A673 (cell line): ENCODE data around the gene CYLD. TPM values are rescaled to one million over a fixed set of nuclear protein-coding genes. Genes with fewer than 3 reads are reported as not detected.

Experiments
- BruUV-seq: library from RNA; stranded (reverse); fragments of 400-500 nt; replicated peaks from 2 replicates; lab custom pipeline; 2021; lab: Mats Ljungman, UMichigan
- CTCF ChIA-PET: fragments of 300-600 bp; sonication (Branson Sonifier 250); formaldehyde crosslinking; loops from one replicate; lab custom pipeline; 2022; ENCODE audit warnings: antibody characterized with exemption; lab: Charles Lee
- POLR2A ChIA-PET: fragments of 300-600 bp; sonication (Branson Sonifier 250); formaldehyde crosslinking; loops from one replicate; lab custom pipeline; 2022; ENCODE audit warnings: antibody characterized with exemption; ENCODE audit not compliant: low non-redundant PET; lab: Charles Lee
- DNase-seq: peaks from one replicate; pipeline ENCODE4 v3.0.0-alpha.2; 2015; ENCODE audit warnings: low spot score
- H3K27ac ChIP-seq: fragments of 200-600 bp; sonication (generic); 2 replicates; pipeline ENCODE4 v1.5.1; 2016; ENCODE audit warnings: mixed run types, low read depth, mild to moderate bottlenecking, mixed read lengths, antibody characterized with exemption, low read length; ENCODE audit not compliant: poor library complexity, severe bottlenecking
- H3K27me3 ChIP-seq: fragments of 200-600 bp; sonication (generic); replicated peaks from 2 replicates; pipeline ENCODE4 v1.6.1; 2017; ENCODE audit warnings: mixed run types, low read depth, mild to moderate bottlenecking, mixed read lengths, antibody characterized with exemption, low read length; ENCODE audit not compliant: insufficient read depth, poor library complexity
- H3K36me3 ChIP-seq: fragments of 200-600 bp; sonication (generic); 2 replicates; pipeline ENCODE4 v1.6.1; 2016; ENCODE audit warnings: mixed run types, mild to moderate bottlenecking, mixed read lengths, antibody characterized with exemption, low read length; ENCODE audit not compliant: insufficient read depth, poor library complexity, severe bottlenecking
- H3K4me1 ChIP-seq: fragments of 200-600 bp; sonication (generic); 2 replicates; pipeline ENCODE4 v1.6.1; 2017; ENCODE audit warnings: mixed run types, mild to moderate bottlenecking, mixed read lengths, antibody characterized with exemption, low read length; ENCODE audit not compliant: insufficient read depth, poor library complexity, severe bottlenecking
- H3K4me3 ChIP-seq: fragments of 200-600 bp; sonication (generic); 2 replicates; pipeline ENCODE4 v1.5.1; 2016; ENCODE audit warnings: low read depth, mixed run types, mild to moderate bottlenecking, mixed read lengths, low read length; ENCODE audit not compliant: poor library complexity, severe bottlenecking
- H3K9me3 ChIP-seq: fragments of 200-600 bp; sonication (generic); 2 replicates; pipeline ENCODE4 v1.6.1; 2016; ENCODE audit warnings: mixed run types, low read depth, mild to moderate bottlenecking, mixed read lengths, antibody characterized with exemption, low read length; ENCODE audit not compliant: poor library complexity, severe bottlenecking
- CTCF ChIP-seq: fragments of 300-800, 200-600 bp; sonication (generic); conservative IDR thresholded peaks from 2 replicates; pipeline ENCODE4 v1.5.1; 2017; ENCODE audit warnings: low read depth, mild to moderate bottlenecking, antibody characterized with exemption, low read length, moderate library complexity, mixed read lengths
- EZH2 ChIP-seq: fragments of 200-600 bp; sonication (generic); IDR thresholded peaks from 2 replicates; pipeline ENCODE4 v1.6.1; 2017; ENCODE audit warnings: borderline replicate concordance, low read depth, mild to moderate bottlenecking, mixed read lengths, antibody characterized with exemption, low read length; ENCODE audit not compliant: poor library complexity, severe bottlenecking
- intact Hi-C: fragments of 100-400 bp; cut with micrococcal nuclease; formaldehyde crosslinking; loops from one replicate; pipeline ENCODE4 v1.10.0; 2022; ENCODE audit not compliant: unreplicated experiment
- total RNA-seq: library from RNA; stranded (reverse); gene quantifications from 2 replicates; pipeline ENCODE4 v1.2.3, GENCODE V29; 2021

CYLD gene
- total RNA-seq, 1 experiment from 2014 or later = 6.3 TPM

DNA sequence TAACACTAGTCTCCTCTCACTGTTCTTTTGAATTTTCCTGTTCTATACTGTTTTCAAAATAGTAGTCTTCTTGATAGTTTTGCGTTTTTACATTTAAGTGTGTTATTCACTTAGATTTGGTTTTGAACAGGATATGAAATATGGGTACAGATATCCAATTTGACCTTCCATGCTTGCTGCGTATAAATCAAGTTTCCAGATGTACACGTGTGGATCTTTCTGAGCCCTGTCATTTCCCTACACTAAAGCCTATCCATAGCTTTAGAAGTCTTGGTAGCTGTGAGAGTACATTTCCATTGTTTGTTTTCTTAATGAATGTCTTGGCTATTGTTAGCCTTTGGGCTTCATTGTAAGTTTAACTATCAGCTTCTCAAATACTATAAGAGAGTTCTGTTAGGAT is 20.4 kb downstream of the CYLD start:
- Histone ChIP-seq H3K4me1 (no peaks in the 10 kb centered on the region), H3K9me3 (peaks cover 8% of the 10 kb centered on the region), H3K27ac (no peak overlapping the region), H3K4me3 (no peak overlapping the region), H3K27me3 (no peaks in the 10 kb centered on the region), H3K36me3 (no peaks in the 10 kb centered on the region)
- DNase-seq = no peak
- TF ChIP-seq CTCF (no peak), EZH2 (no peak)
- intact Hi-C loops = no loop called here
- BruUV-seq = no TSS peak
- CTCF ChIA-PET = no interaction called here
- POLR2A ChIA-PET = no interaction called here

- ChIA-PET CTCF (no interaction called here), POLR2A (no interaction called here)
- DNase-seq = no peak
- no peaks in the 10 kb centered on the region for H3K27me3 ChIP-seq
- no peaks in the 10 kb centered on the region for H3K36me3 ChIP-seq
- H3K9me3 ChIP-seq = peaks cover 8% of the 10 kb centered on the region
- BruUV-seq = no TSS peak
- TF ChIP-seq EZH2 (no peak), CTCF (no peak)
- H3K4me1 ChIP-seq = no peaks in the 10 kb centered on the region
- intact Hi-C loops = no loop called here
- H3K4me3 ChIP-seq = no peak overlapping the region
- no peak overlapping the region for H3K27ac ChIP-seq
Observed at GRCh38 chr16:50763211-50763610, 21.3 kb downstream of the CYLD start.

- no peak overlapping the region for H3K27ac ChIP-seq
- H3K4me1 ChIP-seq = no peaks in the 10 kb centered on the region
- CTCF ChIA-PET = no interaction called here
- no peaks in the 10 kb centered on the region for H3K27me3 ChIP-seq
- intact Hi-C loops = no loop called here
- H3K9me3 ChIP-seq = peaks cover 8% of the 10 kb centered on the region
- no peaks in the 10 kb centered on the region for H3K36me3 ChIP-seq
- POLR2A ChIA-PET = no interaction called here
- TF ChIP-seq CTCF = no peak
- TF ChIP-seq EZH2 = no peak
- no peak for DNase-seq
- H3K4me3 ChIP-seq = no peak overlapping the region
- no TSS peak for BruUV-seq
Observed at GRCh38 chr16:50765260-50765659, 23.4 kb downstream of the CYLD start.
